ENCODE data around the gene OR6P1. TPM values are rescaled to one million over a fixed set of nuclear protein-coding genes. Genes with fewer than 3 reads are reported as not detected.

OR6P1 gene, protein sequence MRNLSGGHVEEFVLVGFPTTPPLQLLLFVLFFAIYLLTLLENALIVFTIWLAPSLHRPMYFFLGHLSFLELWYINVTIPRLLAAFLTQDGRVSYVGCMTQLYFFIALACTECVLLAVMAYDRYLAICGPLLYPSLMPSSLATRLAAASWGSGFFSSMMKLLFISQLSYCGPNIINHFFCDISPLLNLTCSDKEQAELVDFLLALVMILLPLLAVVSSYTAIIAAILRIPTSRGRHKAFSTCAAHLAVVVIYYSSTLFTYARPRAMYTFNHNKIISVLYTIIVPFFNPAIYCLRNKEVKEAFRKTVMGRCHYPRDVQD
- not detected in 2 replicates for total RNA-seq

DNA sequence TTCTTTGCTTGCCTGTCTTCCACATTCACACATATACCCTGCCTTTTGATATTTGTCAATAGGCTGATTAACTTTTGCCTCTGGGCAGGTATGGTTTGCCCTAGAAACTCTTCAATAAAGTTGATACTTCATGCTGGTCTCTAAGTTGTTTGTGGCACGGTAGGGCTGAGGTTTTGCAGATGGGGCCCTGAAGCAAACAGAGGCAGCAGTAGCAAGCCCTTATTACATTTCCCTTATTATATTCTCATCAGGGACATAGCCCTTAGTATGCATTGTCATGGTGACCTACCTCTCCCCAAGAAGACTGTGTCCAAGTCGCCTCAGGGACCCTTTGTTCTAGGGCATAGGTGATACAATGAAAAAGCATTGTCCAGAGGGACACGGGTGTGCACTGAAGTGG lies at the start of gene OR6P1:
Gene OR6P1 (minus strand): TSS at position 101 of the 400 bp plus-strand sequence. CDS start 6,976 bp downstream, outside the sequence.
- DNase-seq (ENCODE audit: low read depth) = no peak

DNA sequence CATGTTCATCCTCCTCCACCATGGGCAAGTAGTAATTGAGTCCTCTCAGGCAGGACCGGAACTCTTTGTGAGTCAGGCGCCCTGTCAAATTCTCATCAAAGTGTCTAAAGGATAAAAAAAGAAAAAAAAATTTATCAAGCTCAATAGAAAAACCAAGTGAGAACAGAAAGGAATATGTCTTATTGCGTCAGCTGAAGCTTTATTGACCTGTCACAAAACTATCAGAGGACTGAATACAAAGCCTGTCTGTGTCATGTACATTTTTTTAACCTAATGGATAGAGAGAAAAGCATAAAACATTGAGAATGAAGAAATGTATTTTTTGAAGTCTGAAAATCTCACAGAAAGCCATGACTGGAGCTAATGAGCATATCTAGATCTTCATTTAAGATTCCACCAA lies 43.4 kb upstream of the OR6P1 start:
- DNase-seq (ENCODE audit: low read depth) = no peak

DNA sequence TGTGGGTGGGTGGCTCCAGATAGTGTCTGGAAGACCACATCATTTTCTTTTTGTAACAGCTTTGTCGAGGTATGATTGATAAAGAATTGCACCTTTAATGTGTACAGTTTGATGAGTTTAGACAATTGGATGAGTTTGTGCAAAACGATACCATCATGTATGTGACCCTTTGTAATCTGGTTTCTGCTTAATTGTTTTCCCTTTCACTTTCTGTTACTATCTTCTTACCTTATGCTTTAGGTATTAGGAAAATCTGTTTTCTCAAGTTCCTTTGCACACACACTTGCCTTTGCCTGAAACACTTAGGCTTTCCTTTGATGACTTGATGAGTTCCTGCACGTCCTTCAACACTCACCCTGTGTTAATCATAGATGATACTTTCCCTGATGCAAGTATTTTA lies 41.5 kb upstream of the OR6P1 start:
- DNase-seq (ENCODE audit: low read depth) = no peak

DNA sequence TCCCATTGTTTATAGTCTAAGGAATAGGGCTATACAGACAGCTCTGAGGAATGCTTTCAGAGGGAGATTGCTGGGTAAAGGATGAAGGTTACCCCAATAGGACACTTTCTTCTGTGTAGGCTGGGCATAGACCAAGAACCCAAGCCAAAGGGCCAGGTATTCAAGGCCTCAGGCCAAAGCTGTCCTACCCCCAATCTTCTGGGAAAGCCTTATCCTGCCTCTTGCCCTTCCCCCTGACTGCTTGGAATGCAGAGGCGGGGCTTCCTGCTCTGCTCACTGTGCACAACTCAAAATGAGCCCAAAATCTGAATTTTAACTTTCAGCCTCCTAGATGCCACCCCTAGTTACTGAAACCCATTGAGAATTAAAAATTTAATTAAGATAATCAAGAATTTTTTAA lies 36.9 kb upstream of the OR6P1 start:
- no peak for DNase-seq (ENCODE audit: low read depth)

DNA sequence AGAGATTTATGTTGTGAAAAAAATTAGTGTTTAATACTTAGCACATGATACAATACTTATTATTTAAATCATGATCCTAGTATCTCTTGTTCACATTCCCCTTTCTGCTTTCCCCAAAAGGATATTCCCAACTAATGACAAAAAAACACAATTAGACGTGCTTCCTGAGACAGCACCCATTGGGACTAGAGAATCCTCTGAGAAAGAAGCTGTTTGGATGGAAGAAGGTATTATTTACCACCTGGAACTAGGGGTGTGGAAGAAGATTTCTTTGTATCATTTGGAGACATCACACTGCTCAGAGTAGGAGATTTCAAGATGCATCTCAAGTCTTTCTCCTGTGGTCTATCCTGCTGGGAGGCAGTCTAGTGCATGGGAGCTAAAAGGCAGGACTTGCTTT lies 34.6 kb upstream of the OR6P1 start, which contains the start of gene OR10Z1:
Gene OR10Z1 (plus strand): TSS at position 301 of the 400 bp plus-strand sequence. CDS start 1,171 bp downstream, outside the sequence.
- no peak for DNase-seq (ENCODE audit: low read depth)

- no peak for DNase-seq (ENCODE audit: low read depth)
These were observed 30.4 kb upstream of the OR6P1 start for GRCh38 chr1:158600735-158601134.

GRCh38 chr1:158586942-158587341 lies 16.6 kb upstream of the OR6P1 start:
- DNase-seq (ENCODE audit: low read depth) = no peak

GRCh38 chr1:158583962-158584361 lies 13.6 kb upstream of the OR6P1 start:
- DNase-seq (ENCODE audit: low read depth) = no peak

GRCh38 chr1:158579733-158580132 lies 9.4 kb upstream of the OR6P1 start, which contains the start of gene OR10X1:
Gene OR10X1 (minus strand): TSS chr1:158579899. CDS start chr1:158579899, 0 bp downstream.
- no peak for DNase-seq (ENCODE audit: low read depth)

GRCh38 chr1:158577561-158577960 lies 7.2 kb upstream of the OR6P1 start:
- no peak for DNase-seq (ENCODE audit: low read depth)

- DNase-seq (ENCODE audit: low read depth) = no peak
These were observed 1.8 kb upstream of the OR6P1 start for GRCh38 chr1:158572226-158572625.

DNA sequence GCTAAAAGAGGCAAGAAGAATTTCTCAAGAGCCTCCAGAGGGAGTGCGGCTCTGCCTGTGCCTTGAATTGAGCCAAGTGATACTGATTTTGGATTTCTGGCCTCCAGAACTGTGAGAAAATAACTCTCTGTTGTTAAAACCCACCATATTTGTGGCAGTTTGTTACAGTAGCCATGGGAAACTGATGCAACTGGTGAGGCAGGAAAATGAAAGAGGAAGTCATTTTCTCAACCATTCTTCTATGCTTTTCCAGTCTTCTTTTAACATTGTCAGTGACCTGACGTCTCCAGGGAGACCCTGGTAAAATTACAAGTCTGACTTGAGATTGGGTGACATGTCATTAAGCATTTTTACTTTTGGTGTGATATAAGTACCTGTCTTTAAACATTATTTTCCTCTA lies 5.8 kb downstream of the OR6P1 start:
- DNase-seq (ENCODE audit: low read depth) = no peak

DNA sequence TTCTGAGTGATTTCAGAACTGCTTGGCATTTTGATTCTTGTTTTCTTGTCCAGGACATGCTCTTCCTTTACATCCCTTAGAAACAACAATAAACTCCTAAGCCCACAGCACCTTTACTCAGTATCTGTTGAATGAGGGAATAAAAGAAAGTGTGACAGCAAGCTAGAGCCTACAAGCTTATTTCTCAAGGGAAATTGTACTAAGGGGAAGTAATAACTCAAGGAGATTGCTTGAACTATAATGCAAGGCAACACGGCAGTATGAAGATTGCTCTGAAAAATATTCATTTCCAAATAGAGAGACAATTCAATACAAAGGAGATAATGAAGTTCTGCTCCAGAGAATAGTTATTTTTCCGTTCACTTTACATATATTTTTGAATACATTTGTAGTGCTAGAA lies 6.5 kb downstream of the OR6P1 start:
- DNase-seq (ENCODE audit: low read depth) = no peak

DNA sequence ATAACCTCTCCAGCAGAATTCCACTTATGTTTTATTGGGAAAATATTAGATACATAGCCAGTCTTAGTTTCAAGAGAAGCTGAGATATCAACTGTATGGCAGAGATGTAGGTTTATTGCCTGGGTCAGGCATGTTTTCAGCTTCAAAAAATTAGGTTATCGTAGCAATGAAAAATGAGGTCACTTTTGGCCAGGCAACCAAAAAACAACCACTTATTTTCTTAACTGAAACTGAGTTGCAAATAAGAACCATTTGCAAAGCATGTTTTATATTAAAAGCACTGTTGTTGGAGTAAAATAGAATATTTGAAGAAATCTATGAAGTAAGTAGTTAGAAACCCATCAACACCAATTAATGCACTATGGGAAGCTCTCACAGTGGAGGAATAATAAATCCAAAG lies 10.7 kb downstream of the OR6P1 start:
- no peak for DNase-seq (ENCODE audit: low read depth)

GRCh38 chr1:158554352-158554751 lies 16.0 kb downstream of the OR6P1 start, which contains the start of gene OR6Y1:
Gene OR6Y1 (minus strand): TSS chr1:158554405. CDS start chr1:158548105, 6,300 bp downstream.
- no peak for DNase-seq (ENCODE audit: low read depth)

DNA sequence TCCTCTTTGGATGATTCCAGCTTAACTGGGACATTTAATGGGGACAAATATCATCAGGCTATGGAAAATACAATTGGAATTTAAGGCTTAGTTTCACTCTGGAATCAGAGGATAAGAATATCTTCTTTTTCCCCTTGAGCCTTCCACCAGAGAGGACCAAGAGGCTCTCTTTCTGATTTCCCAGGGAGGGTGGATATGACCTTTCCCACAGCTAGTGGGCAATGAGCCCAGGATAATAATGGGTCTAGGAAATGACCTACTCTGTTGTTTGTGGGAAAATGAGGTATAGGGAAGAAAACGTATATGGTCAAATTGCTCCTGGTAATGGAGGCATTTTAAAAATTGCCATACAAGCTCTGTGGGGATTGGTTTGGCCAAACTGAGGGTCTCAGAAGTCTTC lies 18.1 kb downstream of the OR6P1 start:
- no peak for DNase-seq (ENCODE audit: low read depth)

- no peak for DNase-seq (ENCODE audit: low read depth)
These were observed 22.8 kb downstream of the OR6P1 start for GRCh38 chr1:158547533-158547932.

DNA sequence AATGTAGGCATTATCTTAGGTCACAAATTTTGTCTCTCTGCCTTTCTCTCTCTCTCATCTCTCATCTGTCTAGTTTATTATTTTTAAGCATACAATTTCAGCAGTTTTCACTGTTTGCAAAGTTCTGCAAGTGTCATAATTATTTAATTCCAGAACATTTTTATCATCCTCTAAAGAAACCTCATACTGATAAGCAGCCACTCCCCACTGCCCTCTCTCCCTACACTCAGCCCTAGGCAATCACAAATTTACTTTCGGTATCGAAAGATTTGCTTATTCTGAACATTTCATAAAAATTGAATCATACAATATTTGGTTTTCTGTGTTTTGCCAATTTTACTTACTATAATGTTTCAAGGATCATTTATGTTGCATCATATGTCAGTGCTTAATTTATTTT lies 32.8 kb downstream of the OR6P1 start:
- DNase-seq (ENCODE audit: low read depth) = no peak

GRCh38 chr1:158534496-158534895 lies 35.9 kb downstream of the OR6P1 start:
- no peak for DNase-seq (ENCODE audit: low read depth)

DNA sequence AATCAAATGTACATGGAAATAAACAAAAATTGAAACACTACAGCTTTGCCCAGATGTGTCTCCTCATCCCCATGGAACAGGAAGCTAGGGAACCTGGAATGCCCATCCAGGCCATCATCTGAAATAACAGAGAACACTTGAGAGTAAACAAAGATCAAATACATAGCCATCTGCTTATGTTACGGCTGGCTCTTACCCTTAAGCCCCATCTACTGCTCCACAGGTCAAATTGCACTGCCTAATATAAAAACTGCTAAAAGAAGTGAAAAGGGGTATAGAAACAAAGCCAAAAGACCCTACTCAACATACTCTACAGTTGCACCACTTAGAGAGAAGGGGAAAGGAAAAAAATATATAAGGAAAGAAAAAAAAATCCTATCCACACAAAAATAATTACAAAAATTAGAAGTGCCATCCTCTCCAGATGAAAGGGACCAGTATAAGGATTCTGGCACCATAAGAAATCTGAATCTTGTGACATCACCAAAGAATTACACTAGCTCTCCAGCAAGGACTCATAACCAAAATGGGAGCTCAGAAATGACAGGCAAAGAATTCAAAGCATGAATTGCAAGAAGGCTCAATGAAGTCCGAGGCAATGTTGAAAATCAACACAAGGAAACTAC lies 43.1 kb downstream of the OR6P1 start:
- DNase-seq (ENCODE audit: low read depth) = peak; percentile 37

DNA sequence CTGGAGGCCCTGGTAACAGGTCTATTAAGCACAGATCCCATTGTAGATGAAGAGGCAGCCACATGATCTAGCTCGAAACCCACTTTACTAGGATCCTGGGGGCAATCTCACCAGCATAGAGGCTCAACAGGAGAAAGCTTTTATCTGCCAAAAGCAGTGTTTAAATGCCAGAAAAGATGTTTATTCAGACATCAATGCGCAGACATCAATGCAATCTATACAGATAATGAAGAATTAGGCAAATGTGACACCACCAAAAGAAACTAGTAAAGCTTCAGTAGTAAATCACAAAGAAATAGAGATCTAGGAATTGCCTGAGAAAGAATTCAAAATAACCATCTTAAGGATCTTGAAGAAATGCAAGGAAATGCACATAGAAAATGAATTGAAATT lies 48.7 kb downstream of the OR6P1 start:
- no peak for DNase-seq (ENCODE audit: low read depth)

DNA sequence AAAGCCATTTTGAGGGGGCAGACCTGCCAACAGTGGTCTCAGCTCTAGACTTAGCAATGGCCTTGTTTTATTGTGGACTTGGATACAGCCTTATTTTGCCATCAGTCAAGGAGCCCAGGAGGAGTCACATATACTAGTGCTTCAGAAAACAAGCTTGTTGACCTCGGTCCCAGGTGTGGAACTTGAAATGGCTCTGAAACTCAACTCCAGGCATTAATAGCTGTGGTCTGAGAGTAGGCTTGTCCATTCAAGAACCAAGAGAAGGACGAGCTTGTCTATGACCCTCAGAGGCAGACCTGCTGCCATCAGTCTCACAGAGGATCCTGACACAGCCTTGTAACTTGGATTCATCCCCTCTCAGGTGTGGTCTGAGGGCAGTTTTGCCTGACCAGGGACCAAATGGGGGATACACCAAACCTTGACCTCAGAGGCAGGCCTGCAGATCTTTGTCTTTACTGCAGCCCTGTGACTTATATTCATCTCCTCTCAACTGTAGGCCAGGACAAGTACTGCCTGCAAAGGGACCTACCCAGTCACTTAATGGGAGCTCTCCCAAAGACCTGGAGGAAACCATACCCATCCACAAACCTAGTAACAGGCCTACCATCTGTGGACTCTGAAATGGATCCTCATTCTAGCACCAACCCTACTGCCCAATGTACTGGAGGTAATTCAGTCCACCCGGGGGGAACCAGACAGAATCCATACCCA lies 49.3 kb downstream of the OR6P1 start:
- DNase-seq (ENCODE audit: low read depth) = no peak

DNA sequence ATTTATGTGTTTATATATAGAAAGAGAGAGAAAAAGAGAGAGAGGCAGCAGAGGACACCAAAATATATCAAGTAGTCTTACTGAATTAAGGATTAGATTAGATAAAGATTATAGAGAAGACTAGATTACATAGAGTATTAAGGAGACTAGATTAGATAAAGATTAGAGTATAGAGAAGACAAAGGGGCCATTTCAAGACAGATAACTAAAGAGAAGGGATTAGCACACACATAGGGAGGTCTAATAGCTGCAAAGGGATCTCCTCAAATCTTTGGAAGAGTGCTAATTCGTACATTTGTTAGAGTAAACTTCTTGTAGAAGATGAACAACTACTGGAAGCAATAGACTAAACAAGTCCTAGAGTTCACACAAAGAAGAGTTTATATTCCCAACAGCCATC lies 50.4 kb downstream of the OR6P1 start:
- DNase-seq (ENCODE audit: low read depth) = no peak
